Activated T-cell treated with anti-CD3 and anti-CD28 coated beads for 4 hours (primary cell): ENCODE measurements around the gene NR2F1.

Source experiments
- DNase-seq: peaks from one replicate; pipeline ENCODE4 v3.0.0-alpha.2; 2020

Gene NR2F1

GRCh38 chr5:93591323-93591945, 8.4 kb downstream of the NR2F1 start:
- DNase-seq, result no peak

- no peak for DNase-seq
These were observed 9.9 kb downstream of the NR2F1 start for GRCh38 chr5:93592883-93593282.

- DNase-seq, result no peak
These were observed 10.6 kb downstream of the NR2F1 start for GRCh38 chr5:93593476-93594131.

- DNase-seq, result no peak
These were observed 11.8 kb downstream of the NR2F1 start for GRCh38 chr5:93594591-93595419.

GRCh38 chr5:93595420-93596147, 12.6 kb downstream of the NR2F1 start:
- DNase-seq, result no peak

GRCh38 chr5:93596310-93596675, 13.3 kb downstream of the NR2F1 start:
- no peak for DNase-seq

GRCh38 chr5:93596676-93597490, 13.9 kb downstream of the NR2F1 start:
- no peak for DNase-seq

- no peak for DNase-seq
These were observed 15.3 kb downstream of the NR2F1 start for GRCh38 chr5:93598091-93599000.

GRCh38 chr5:93599001-93599379, 16.0 kb downstream of the NR2F1 start:
- DNase-seq, result no peak

- DNase-seq, result no peak
These were observed 16.5 kb downstream of the NR2F1 start for GRCh38 chr5:93599399-93600120.

GRCh38 chr5:93600409-93601070, 17.5 kb downstream of the NR2F1 start:
- no peak for DNase-seq

GRCh38 chr5:93601071-93601801, 18.2 kb downstream of the NR2F1 start:
- DNase-seq, result no peak

GRCh38 chr5:93601802-93602155, 18.8 kb downstream of the NR2F1 start:
- DNase-seq, result no peak

- no peak for DNase-seq
These were observed 19.4 kb downstream of the NR2F1 start for GRCh38 chr5:93602241-93603077.

- DNase-seq, result no peak
These were observed 20.2 kb downstream of the NR2F1 start for GRCh38 chr5:93603078-93603792.

- DNase-seq, result no peak
These were observed 21.0 kb downstream of the NR2F1 start for GRCh38 chr5:93603793-93604643.
